22Rv1 (cell line): ENCODE results near the gene MTMR2.

ENCODE experiments used
- CTCF ChIP-seq: fragments of 450-650 bp; IDR thresholded peaks from 2 replicates; pipeline ENCODE4 v1.5.1; 2017; ENCODE audit warnings: mild to moderate bottlenecking
- ZFX ChIP-seq: fragments of 450-650 bp; IDR thresholded peaks from 2 replicates; pipeline ENCODE4 v1.6.1; 2017; ENCODE audit warnings: antibody characterized with exemption, borderline replicate concordance

- TF ChIP-seq CTCF (no peak), ZFX (no peak)
Measured at GRCh38 chr11:95911369-95911759, 12.5 kb downstream of the MTMR2 start.
